ENCODE results near the gene SAMD10.
"Not testable (repeated sequence)": the region's sequence is repeated elsewhere in the genome, so short reads cannot be mapped to it uniquely, and the experiment has no call there.

Gene SAMD10

DNA sequence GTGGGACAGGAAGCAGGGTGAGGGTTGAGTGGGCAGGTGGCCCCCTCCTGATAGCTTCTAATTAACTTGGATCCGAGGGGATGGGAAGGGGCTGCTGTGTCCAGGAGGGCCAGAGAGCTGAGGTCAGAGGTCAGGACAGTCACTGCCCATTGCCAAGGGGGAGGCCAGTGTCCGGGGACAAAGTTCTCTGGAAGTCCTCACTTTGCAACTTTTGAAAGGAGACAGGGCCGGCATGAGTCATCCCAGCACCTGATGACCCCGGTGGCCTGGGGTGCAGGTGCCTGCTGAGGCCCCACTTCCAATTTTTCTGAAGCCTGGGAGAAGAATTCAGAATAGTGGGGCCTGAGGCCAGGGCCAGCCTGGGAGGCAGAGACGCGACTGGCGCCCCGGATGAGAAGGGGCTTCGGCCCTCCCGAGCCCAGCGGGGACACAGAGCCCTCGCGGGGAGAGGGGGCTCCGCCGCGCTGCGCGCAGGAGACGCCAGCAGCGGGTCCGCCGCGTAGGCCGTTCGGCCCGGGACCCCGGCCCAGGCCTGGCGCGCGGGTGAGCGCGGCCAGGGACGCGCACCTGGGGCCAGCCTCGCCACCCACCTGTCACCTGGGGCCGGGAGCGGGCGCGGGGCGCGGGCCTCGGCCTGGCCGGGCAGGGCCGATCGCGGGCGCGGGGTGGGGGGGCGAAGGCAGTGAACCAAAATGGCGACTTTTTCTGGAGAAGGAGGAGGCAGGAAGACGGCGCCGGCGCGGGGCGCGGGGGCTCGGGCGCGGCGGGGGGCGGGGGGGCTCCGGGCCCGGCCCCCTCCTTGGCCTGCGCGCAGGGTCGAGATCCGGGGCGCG, 10.3 kb downstream of the SAMD10 start:
- DNase-seq = no peak

DNA sequence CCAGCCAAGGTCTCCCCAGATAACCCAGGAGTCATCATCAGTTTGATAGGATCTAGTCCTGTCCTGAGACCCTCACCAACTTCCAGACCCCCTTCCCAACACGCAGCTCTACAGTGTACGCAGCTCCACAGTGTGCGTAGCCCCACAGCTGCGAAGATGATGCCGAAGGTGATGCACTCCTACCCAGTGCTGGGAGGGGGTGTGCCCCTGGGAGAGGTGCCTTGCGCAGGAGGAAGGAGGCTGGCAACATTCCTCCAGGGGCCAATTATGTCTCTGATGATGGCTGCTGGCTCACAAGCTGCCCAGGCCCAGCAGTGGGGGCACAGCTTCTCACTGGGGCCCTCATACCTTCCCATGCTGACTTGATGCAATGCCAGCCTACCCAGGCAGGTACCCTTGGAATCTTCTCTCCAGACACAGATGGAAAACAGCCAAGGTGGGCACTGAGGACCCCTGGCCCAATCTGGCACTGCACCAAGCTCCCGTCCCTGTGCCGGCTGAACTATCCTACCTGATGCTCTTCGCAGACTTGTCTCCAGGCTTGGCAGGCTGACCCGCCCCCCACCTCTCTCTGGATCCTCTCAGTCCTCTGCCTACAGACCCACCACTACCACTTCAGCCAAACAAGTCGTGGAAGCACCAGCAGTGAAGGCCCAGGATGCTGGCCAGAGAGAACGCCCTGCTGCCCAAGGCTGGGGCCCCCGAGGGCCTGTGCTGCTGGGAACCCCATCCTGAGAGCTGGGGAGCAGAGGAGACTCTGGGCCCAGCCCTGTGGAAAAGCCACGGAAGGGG, 11.1 kb downstream of the SAMD10 start:
- no peak for DNase-seq

DNA sequence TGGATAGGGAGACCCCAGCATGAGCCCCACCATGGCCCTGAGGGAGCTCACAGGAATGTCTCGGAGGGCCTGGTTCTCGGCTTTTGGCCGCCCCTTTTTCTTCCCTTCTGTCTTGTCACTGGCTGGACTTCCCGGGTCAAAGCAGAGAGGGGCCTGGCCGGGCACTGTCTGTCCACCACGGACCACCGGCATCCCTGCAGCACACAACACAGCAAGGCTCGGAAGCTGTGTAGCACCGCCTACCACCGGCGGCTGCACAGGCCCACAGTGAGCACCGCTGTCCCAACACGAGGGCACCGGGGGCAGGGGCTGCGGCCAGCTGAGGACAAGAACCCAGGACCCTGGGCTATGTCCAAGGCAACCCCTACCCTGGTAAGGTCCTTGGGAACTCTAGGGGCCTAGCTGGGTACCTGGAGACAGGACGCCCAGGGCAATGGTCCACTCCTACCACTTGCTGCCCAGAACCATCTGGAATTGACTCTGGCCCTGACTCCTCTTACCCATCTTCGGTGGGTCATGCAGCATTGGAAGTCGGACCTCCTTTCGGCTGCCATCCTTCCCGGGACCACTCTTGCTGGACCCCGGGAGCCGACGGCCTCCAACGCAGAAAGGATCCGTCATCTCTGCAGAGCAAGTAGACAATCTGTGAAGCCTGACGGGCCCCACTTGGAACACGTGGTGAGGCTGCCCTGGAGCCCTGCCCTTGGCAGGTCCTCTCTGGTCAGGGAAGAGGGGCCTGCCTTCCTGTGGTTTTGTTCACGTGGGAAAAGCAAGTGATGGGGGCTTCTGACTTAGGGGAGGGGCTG, 11.9 kb downstream of the SAMD10 start:
- DNase-seq = no peak

DNA sequence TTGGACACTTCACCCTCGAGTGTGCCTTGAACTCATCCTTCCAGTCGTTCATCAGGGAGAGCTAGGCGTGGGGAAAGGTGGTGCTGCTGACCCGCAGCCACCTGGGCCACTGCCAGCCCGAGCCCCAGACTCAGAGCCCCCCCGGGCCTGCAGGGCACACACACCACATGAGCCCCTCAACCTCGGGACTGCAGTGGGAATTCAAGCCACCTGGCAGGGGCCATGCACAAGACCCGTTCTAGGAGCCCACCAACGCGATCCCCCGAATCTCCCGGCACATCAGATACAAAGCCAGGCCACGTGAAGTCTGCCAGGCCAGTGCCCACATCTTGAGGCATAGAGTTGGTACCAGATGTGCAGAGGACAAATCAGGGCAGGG, 12.5 kb downstream of the SAMD10 start:
- DNase-seq = no peak

GRCh38 chr20:63966172-63966943, 13.1 kb downstream of the SAMD10 start:
- DNase-seq = no peak

GRCh38 chr20:63964412-63964811, 15.0 kb downstream of the SAMD10 start:
- DNase-seq = no peak

DNA sequence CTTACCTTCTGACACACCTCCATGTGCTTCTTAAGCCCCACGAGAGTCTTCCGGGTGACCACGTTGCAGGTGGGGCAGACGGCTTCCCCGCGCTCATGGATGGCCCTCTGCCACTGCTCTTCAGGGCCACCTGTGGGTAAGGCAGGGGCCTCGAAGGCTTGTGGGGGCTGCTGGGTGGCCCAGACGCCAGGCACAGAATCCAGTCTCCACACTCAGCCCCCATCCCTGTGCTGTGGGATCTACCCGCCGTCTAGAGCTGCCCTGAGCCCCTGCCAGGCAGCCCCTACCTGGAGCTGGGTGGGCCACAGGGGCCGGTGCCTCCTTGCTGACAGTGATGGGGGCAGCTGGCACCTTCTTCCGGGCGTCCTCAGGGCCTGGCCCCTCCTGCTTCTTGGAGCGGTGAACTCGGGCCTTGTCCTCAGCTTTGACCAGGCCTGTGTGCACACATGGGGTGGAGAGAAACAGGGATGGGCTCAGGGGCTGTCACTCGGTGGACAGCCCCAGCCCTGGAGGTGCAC, 15.6 kb downstream of the SAMD10 start:
- DNase-seq = no peak

GRCh38 chr20:63963348-63963741, 16.1 kb downstream of the SAMD10 start:
- no peak for DNase-seq

GRCh38 chr20:63962426-63963347, 16.8 kb downstream of the SAMD10 start:
- no peak for DNase-seq

GRCh38 chr20:63961664-63962425, 17.6 kb downstream of the SAMD10 start:
- no peak for DNase-seq

DNA sequence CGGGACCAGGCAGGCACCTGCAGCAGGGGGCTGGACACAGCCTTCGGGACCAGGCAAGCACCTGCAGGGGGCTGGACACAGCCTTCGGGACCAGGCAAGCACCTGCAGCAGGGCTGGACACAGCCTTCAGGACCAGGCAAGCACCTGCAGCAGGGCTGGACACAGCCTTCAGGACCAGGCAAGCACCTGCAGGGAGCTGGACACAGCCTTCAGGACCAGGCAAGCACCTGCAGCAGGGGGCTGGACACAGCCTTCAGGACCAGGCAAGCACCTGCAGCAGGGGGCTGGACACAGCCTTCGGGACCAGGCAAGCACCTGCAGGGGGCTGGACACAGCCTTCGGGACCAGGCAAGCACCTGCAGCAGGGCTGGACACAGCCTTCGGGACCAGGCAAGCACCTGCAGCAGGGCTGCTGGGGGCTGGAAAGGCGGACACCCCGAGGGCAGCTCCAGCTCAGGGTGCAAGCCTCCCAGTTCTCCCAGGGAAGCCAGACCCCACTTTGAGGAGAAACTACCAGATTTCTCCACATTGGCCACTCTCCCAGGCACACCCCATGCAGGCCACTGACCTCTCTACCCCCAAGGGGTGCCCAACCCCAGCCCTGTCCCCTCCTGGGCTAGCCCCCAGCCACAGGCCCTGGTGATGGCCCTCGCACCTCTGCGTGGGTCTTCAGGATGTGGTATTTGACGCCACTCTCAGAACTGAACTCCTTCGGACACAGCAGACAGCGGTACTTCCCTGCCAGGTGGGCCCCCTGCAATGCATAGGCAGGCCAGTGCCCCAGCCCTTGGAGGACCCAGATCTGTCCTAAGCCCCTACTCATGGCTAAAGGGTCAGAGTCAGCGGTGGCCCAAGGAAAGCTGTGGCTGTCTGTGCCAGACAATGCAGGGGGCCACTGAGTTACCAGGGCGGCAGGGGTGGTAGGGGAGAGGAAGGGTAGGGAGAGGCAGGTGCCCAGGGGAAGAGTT, 18.5 kb downstream of the SAMD10 start:
- DNase-seq = not testable (repeated sequence)

- no peak for DNase-seq
Observed at GRCh38 chr20:63959699-63960075, 19.8 kb downstream of the SAMD10 start.

DNA sequence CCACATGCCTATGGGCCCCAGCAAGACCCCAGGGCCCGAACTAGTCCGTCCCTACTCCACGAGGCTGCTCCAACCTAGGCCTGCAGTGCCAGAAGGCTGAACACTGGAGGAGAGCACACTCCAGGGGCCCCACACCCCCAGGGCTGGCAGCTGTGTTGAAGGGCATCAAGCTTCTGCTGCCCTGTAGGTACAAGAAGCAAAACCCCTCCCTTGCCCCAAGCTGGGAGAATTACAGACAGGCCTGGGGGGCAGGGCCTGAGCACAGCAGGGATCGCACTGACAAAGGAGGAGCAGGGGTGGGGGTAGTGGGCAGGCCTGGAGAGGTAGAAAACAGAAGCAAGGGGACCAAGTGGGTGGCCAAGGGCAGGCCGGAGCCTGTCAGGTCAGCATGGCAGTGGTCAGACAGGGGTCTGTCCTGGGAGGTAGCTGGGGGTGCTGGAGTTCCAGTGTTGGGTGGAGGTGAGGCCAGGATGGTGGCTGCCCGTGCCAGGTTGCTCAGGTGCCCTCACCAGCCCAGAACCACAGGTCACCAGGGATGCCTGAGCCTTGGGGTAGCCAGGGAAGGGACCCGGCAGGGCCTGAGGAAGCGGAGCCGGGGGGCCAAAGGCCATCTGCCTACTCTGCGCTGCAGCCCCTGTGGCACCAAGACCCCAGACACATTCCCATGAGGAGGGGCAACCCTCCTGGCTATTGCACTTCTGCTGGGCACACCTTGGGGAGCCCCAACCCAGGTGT, 20.3 kb downstream of the SAMD10 start:
- DNase-seq = no peak

GRCh38 chr20:63958471-63958870, 21.0 kb downstream of the SAMD10 start:
- no peak for DNase-seq

GRCh38 chr20:63957690-63958441, 21.6 kb downstream of the SAMD10 start:
- DNase-seq = peak; percentile 35 to 59

- DNase-seq = peak; percentile 75 to 76
Observed at GRCh38 chr20:63957004-63957689, 22.3 kb downstream of the SAMD10 start.

- no peak for DNase-seq
Observed at GRCh38 chr20:63956664-63957003, 22.8 kb downstream of the SAMD10 start.

Data from Kasumi-1 (cell line).